PC-3 (cell line): ENCODE data around the gene TULP3. TPM values are rescaled to one million over a fixed set of nuclear protein-coding genes. Genes with fewer than 3 reads are reported as not detected.
"Not testable (repeated sequence)": the region's sequence is repeated elsewhere in the genome, so short reads cannot be mapped to it uniquely, and the experiment has no call there.

Experiments used
- ATAC-seq: fragments of 200-7000 bp; cut with Tn5 transposase; 2 replicates; pipeline ENCODE4 v1.9.1; 2020; ENCODE audit warnings: mild to moderate bottlenecking, moderate library complexity
- BruUV-seq: library from RNA; stranded (reverse); fragments of 400-500 nt; replicated peaks from 2 replicates; lab custom pipeline; 2021; lab: Mats Ljungman, UMichigan
- CTCF ChIA-PET: fragments of 300-600 bp; sonication (Branson Sonifier 250); formaldehyde crosslinking; loops from one replicate; lab custom pipeline; 2022; ENCODE audit warnings: antibody characterized with exemption; lab: Charles Lee
- POLR2A ChIA-PET: fragments of 300-600 bp; sonication (Branson Sonifier 250); formaldehyde crosslinking; loops from one replicate; lab custom pipeline; 2022; ENCODE audit warnings: antibody characterized with exemption; ENCODE audit not compliant: unreplicated experiment; lab: Charles Lee
- DNase-seq: peaks from one replicate; pipeline ENCODE4 v3.0.0-alpha.2; 2015
- H2AFZ ChIP-seq: fragments of 300-600 bp; sonication (generic); 2 replicates; pipeline ENCODE4 v1.6.0; 2016; ENCODE audit warnings: antibody characterized with exemption, low read length
- H3F3A ChIP-seq: fragments of 300-600 bp; sonication (generic); one replicate; pipeline ENCODE4 v1.6.0; 2017; ENCODE audit warnings: antibody characterized with exemption, low read length, control low read depth, mild to moderate bottlenecking; ENCODE audit not compliant: unreplicated experiment
- H3K27ac ChIP-seq: fragments of 300-600 bp; sonication (generic); 2 replicates; pipeline ENCODE4 v1.5.1; 2016; ENCODE audit warnings: mild to moderate bottlenecking, low read length
- H3K27me3 ChIP-seq: fragments of 300-600 bp; sonication (generic); 2 replicates; pipeline ENCODE4 v1.6.1; 2016; ENCODE audit warnings: low read length, mixed read lengths
- H3K36me3 ChIP-seq: fragments of 300-600 bp; sonication (generic); 2 replicates; pipeline ENCODE4 v1.6.1; 2016; ENCODE audit warnings: low read depth, mixed run types, low read length, mixed read lengths
- H3K4me1 ChIP-seq: fragments of 300-600 bp; sonication (generic); 2 replicates; pipeline ENCODE4 v1.5.1; 2016; ENCODE audit warnings: low read length; ENCODE audit not compliant: insufficient read depth
- H3K4me2 ChIP-seq: fragments of 300-600 bp; sonication (generic); 2 replicates; pipeline ENCODE4 v1.6.0; 2016; ENCODE audit warnings: low read length
- H3K4me3 ChIP-seq: fragments of 300-600 bp; sonication (generic); 2 replicates; pipeline ENCODE4 v1.5.1; 2016; ENCODE audit warnings: mild to moderate bottlenecking, low read length, mixed read lengths
- H3K79me2 ChIP-seq: fragments of 300-600 bp; sonication (generic); 2 replicates; pipeline ENCODE4 v1.6.1; 2017; ENCODE audit warnings: low read length, mixed read lengths
- H3K9ac ChIP-seq: fragments of 300-600 bp; sonication (generic); 2 replicates; pipeline ENCODE4 v1.6.0; 2016; ENCODE audit warnings: mild to moderate bottlenecking, low read length
- H3K9me2 ChIP-seq: fragments of 300-600 bp; sonication (generic); replicated peaks from 2 replicates; pipeline ENCODE4 v1.6.1; 2016; ENCODE audit warnings: mixed run types, low read length, mixed read lengths
- H3K9me3 ChIP-seq: fragments of 300-600 bp; sonication (generic); 2 replicates; pipeline ENCODE4 v1.6.1; 2016; ENCODE audit warnings: low read length, mixed read lengths
- H4K20me1 ChIP-seq: fragments of 300-600 bp; sonication (generic); 2 replicates; pipeline ENCODE4 v1.6.1; 2016; ENCODE audit warnings: low read length, mixed read lengths
- CTCF ChIP-seq: fragments of 300-600 bp; sonication (generic); conservative IDR thresholded peaks from 2 replicates; pipeline ENCODE4 v1.5.1; 2017; ENCODE audit warnings: antibody characterized with exemption, low read depth, mild to moderate bottlenecking, low read length
- EZH2 ChIP-seq: fragments of 300-600 bp; sonication (generic); IDR thresholded peaks from one replicate; pipeline ENCODE4 v1.6.1; 2017; ENCODE audit warnings: antibody characterized with exemption, mild to moderate bottlenecking, low read length; ENCODE audit not compliant: unreplicated experiment
- EZH2phosphoT487 ChIP-seq: fragments of 300-600 bp; sonication (generic); IDR thresholded peaks from 2 replicates; pipeline ENCODE4 v1.6.1; 2018; ENCODE audit warnings: mild to moderate bottlenecking, antibody characterized with exemption, low read length, borderline replicate concordance
- intact Hi-C: fragments of 100-400 bp; cut with micrococcal nuclease; formaldehyde crosslinking; loops from 2 replicates; pipeline ENCODE4 v1.9.0; 2023
- total RNA-seq: library from RNA; depleted of rRNA; stranded (reverse); fragments of >200 nt; gene quantifications from 2 replicates; pipeline ENCODE4 v1.2.3, GENCODE V29; 2014

Gene TULP3
- total RNA-seq, 1 experiment from 2014 or later: 22.6 TPM

GRCh38 chr12:2860170-2860569 is 30.5 kb upstream of the TULP3 start:
- Histone ChIP-seq H3K27me3 (no peaks in the 10 kb centered on the region), H4K20me1 (no peaks in the 10 kb centered on the region), H3K36me3 (peaks cover 42% of the 10 kb centered on the region), H3K9me3 (no peaks in the 10 kb centered on the region), H3K4me3 (no peak overlapping the region), H3K79me2 (no peaks in the 10 kb centered on the region), H2AFZ (no peak overlapping the region), H3K9ac (no peak overlapping the region), H3K4me2 (no peak overlapping the region), H3F3A (no peaks in the 10 kb centered on the region), H3K27ac (no peak overlapping the region), H3K9me2 (no peaks in the 10 kb centered on the region), H3K4me1 (no peaks in the 10 kb centered on the region)
- intact Hi-C loops: no loop called here
- ChIA-PET POLR2A (no interaction called here), CTCF (no interaction called here)
- no peak for DNase-seq
- no peak for ATAC-seq
- no TSS peak for BruUV-seq
- TF ChIP-seq CTCF: no peak
- no peak for TF ChIP-seq EZH2phosphoT487

GRCh38 chr12:2862876-2863275 is 27.8 kb upstream of the TULP3 start:
- H3K9me2 ChIP-seq: no peaks in the 10 kb centered on the region
- no peak overlapping the region for H3K9ac ChIP-seq
- ATAC-seq (no peak), DNase-seq (no peak)
- H3K4me1 ChIP-seq: no peaks in the 10 kb centered on the region
- H3K27ac ChIP-seq: no peak overlapping the region
- no peak overlapping the region for H3K4me2 ChIP-seq
- intact Hi-C loops: no loop called here
- ChIA-PET CTCF (no interaction called here), POLR2A (no interaction called here)
- H3K36me3 ChIP-seq: peaks cover 45% of the 10 kb centered on the region
- H4K20me1 ChIP-seq: no peaks in the 10 kb centered on the region
- BruUV-seq: no TSS peak
- H2AFZ ChIP-seq: no peak overlapping the region
- no peaks in the 10 kb centered on the region for H3F3A ChIP-seq
- H3K9me3 ChIP-seq: no peaks in the 10 kb centered on the region
- H3K27me3 ChIP-seq: no peaks in the 10 kb centered on the region
- no peak overlapping the region for H3K4me3 ChIP-seq
- no peak for TF ChIP-seq EZH2
- TF ChIP-seq EZH2phosphoT487: no peak
- TF ChIP-seq CTCF: no peak
- no peaks in the 10 kb centered on the region for H3K79me2 ChIP-seq

- H3K9me3 ChIP-seq, ATAC-seq, H3K9me2 ChIP-seq, DNase-seq, POLR2A ChIA-PET, intact Hi-C loops, H3K4me3 ChIP-seq, H2AFZ ChIP-seq, H4K20me1 ChIP-seq, H3K4me1 ChIP-seq, H3K27me3 ChIP-seq, H3K27ac ChIP-seq, CTCF ChIA-PET, H3K79me2 ChIP-seq, H3K4me2 ChIP-seq, BruUV-seq, H3F3A ChIP-seq, H3K9ac ChIP-seq: not testable (repeated sequence)
- H3K36me3 ChIP-seq: peaks cover 49% of the 10 kb centered on the region
These were observed 27.3 kb upstream of the TULP3 start for GRCh38 chr12:2863402-2863801.
